Prostate gland (tissue), 2 donors: ENCODE results near the gene ZSWIM9. TPM values are rescaled to one million over a fixed set of nuclear protein-coding genes. Genes with fewer than 3 reads are reported as not detected.

ENCODE experiments used
- DNase-seq: peaks from one replicate; pipeline ENCODE4 v3.0.0-alpha.2; 2019; ENCODE audit warnings: low spot score
- H3K27ac ChIP-seq, 2 donors: fragments of 200-600 bp; sonication (generic); 2 replicates each; pipeline ENCODE4 v1.5.1; 2017 to 2019
- H3K27me3 ChIP-seq: fragments of 200-600 bp; sonication (generic); replicated peaks from 2 replicates; pipeline ENCODE4 v1.5.1; 2019; ENCODE audit not compliant: insufficient read depth
- H3K36me3 ChIP-seq, 2 donors: fragments of 200-600 bp; sonication (generic); 1 replicate in 1 of 2; 2 replicates in 1 of 2; pipeline versions ENCODE4 v1.5.1 to v1.8.1; 2017 to 2019
- H3K4me1 ChIP-seq: fragments of 200-600 bp; sonication (generic); replicated peaks from 2 replicates; pipeline ENCODE4 v1.5.1; 2019
- H3K4me3 ChIP-seq, 2 donors: fragments of 200-600 bp; sonication (generic); 2 replicates each; pipeline ENCODE4 v1.5.1; 2017 to 2019
- H3K9me3 ChIP-seq: fragments of 200-600 bp; sonication (generic); 2 replicates; pipeline ENCODE4 v1.5.1; 2017
- CTCF ChIP-seq, 4 experiments: fragments of 200-600 bp in 2 of 4; fragments of 450-650 bp in 2 of 4; sonication (generic) in 2 of 4; IDR thresholded peaks; 1 replicate in 3 of 4; 2 replicates in 1 of 4; pipeline ENCODE4 v1.5.1; 2016 to 2019; ENCODE audit warnings: antibody characterized with exemption in 4 of 4, mild to moderate bottlenecking in 2 of 4, moderate library complexity in 2 of 4
- POLR2A ChIP-seq: fragments of 450-650 bp; IDR thresholded peaks from one replicate; pipeline ENCODE4 v1.6.1; 2016; ENCODE audit warnings: antibody characterized with exemption, mild to moderate bottlenecking
- POLR2AphosphoS5 ChIP-seq: sonication (generic); formaldehyde crosslinking; IDR thresholded peaks from one replicate; pipeline ENCODE4 v1.6.1; 2017; ENCODE audit warnings: antibody characterized with exemption
- WGBS: methylation state at CpG from one replicate; pipeline ENCODE4 v1.1.5; 2018; 5-methylcytosine and 5-hydroxymethylcytosine counted together
- intact Hi-C: fragments of 100-400 bp; cut with DNase I; formaldehyde crosslinking; loops from one replicate; pipeline ENCODE4 v1.14.2; 2022
- total RNA-seq, 2 donors: library from RNA; depleted of rRNA; stranded (reverse); fragments of >200 nt; gene quantifications; one replicate each; pipeline ENCODE4 v1.1.0, GENCODE V29; 2016

The ZSWIM9 gene
- total RNA-seq, 2 donors from 2014 or later = 4.1 to 7.2 TPM

GRCh38 chr19:48176226-48176625, 5.7 kb downstream of the ZSWIM9 start:
- Histone ChIP-seq H3K36me3 (no peaks in the 10 kb centered on the region), H3K9me3 (no peaks in the 10 kb centered on the region), H3K4me1 (no peaks in the 10 kb centered on the region), H3K27me3 (no peaks in the 10 kb centered on the region), H3K4me3 (no peak overlapping the region), H3K27ac (no peak overlapping the region)
- intact Hi-C loops = no loop called here
- TF ChIP-seq POLR2AphosphoS5 = no peak
- TF ChIP-seq CTCF (IDR thresholded peaks at IDR 0.05) = no peak
- TF ChIP-seq POLR2A = no peak
- 93% methylated on average over 3 of the region's 3 CpGs for WGBS
- DNase-seq = no peak

- no peak overlapping the region for H3K4me3 ChIP-seq
- H3K4me1 ChIP-seq = no peaks in the 10 kb centered on the region
- no peak overlapping the region for H3K27ac ChIP-seq
- no peak for DNase-seq
- intact Hi-C loops = no loop called here
- H3K27me3 ChIP-seq = no peaks in the 10 kb centered on the region
- TF ChIP-seq CTCF (IDR thresholded peaks at IDR 0.05) = no peak
- no peak for TF ChIP-seq POLR2AphosphoS5
- no peak for TF ChIP-seq POLR2A
- H3K36me3 ChIP-seq = no peaks in the 10 kb centered on the region
- H3K9me3 ChIP-seq = no peaks in the 10 kb centered on the region
- WGBS = 95% methylated on average over 5 of the region's 5 CpGs
These were observed 11.0 kb downstream of the ZSWIM9 start for GRCh38 chr19:48181505-48181904.

GRCh38 chr19:48182434-48182833, 12.0 kb downstream of the ZSWIM9 start:
- intact Hi-C loops = no loop called here
- Histone ChIP-seq H3K4me3 (no peak overlapping the region), H3K27me3 (no peaks in the 10 kb centered on the region), H3K9me3 (no peaks in the 10 kb centered on the region), H3K27ac (no peak overlapping the region), H3K36me3 (no peaks in the 10 kb centered on the region), H3K4me1 (no peaks in the 10 kb centered on the region)
- TF ChIP-seq POLR2AphosphoS5 (no peak), POLR2A (no peak), CTCF (IDR thresholded peaks at IDR 0.05) (no peak)
- WGBS = 96% methylated on average over 38 of the region's 38 CpGs
- DNase-seq = no peak

GRCh38 chr19:48183356-48183755, 12.9 kb downstream of the ZSWIM9 start:
- H3K36me3 ChIP-seq = no peaks in the 10 kb centered on the region
- no peak overlapping the region for H3K4me3 ChIP-seq
- TF ChIP-seq POLR2AphosphoS5 (no peak), POLR2A (no peak), CTCF (IDR thresholded peaks at IDR 0.05) (no peak)
- H3K4me1 ChIP-seq = no peaks in the 10 kb centered on the region
- no peak for DNase-seq
- WGBS = 96% methylated on average over 9 of the region's 9 CpGs
- no peaks in the 10 kb centered on the region for H3K9me3 ChIP-seq
- intact Hi-C loops = no loop called here
- no peaks in the 10 kb centered on the region for H3K27me3 ChIP-seq
- H3K27ac ChIP-seq = no peak overlapping the region

- 89% methylated on average over 5 of the region's 5 CpGs for WGBS
- H3K9me3 ChIP-seq = no peaks in the 10 kb centered on the region
- no peaks in the 10 kb centered on the region for H3K4me1 ChIP-seq
- intact Hi-C loops = no loop called here
- DNase-seq = no peak
- H3K27ac ChIP-seq = no peak overlapping the region
- H3K4me3 ChIP-seq = no peak overlapping the region
- H3K36me3 ChIP-seq = no peaks in the 10 kb centered on the region
- TF ChIP-seq CTCF (IDR thresholded peaks at IDR 0.05) (no peak), POLR2AphosphoS5 (no peak), POLR2A (no peak)
- H3K27me3 ChIP-seq = no peaks in the 10 kb centered on the region
These were observed 15.5 kb downstream of the ZSWIM9 start for GRCh38 chr19:48186015-48186414.
